ENCODE data around the gene RAMP2.

RAMP2 gene

GRCh38 chr17:42773290-42774035, 12.4 kb downstream of the RAMP2 start, which contains the start of gene VPS25:
Gene VPS25, plus strand, starts transcription at chr17:42773449. Its CDS starts 27 bp downstream, at chr17:42773476.
- Histone ChIP-seq H3K27me3 (ENCODE audit: insufficient read depth, insufficient read length) (no peaks in the 10 kb centered on the region), H3K4me3 (ENCODE audit: insufficient read length, low read depth) (peak within 1 kb of the TSS; percentile 88), H3K4me1 (ENCODE audit: insufficient read depth, insufficient read length) (peaks cover 6% of the 10 kb centered on the region), H3K36me3 (ENCODE audit: insufficient read depth, insufficient read length, low read length) (peaks cover 41% of the 10 kb centered on the region), H3K9me3 (ENCODE audit: insufficient read depth, low read length) (no peaks in the 10 kb centered on the region), H3K9ac (ENCODE audit: insufficient read length, low read depth) (peak within 1 kb of the TSS; percentile 97)
- DNase-seq (ENCODE audit: low read depth, low spot score), result peak; percentile 49
- peak; percentile 38 for TF ChIP-seq YY1 (IDR thresholded peaks at IDR 0.05; ENCODE audit: insufficient read depth, insufficient read length)
- no peak for TF ChIP-seq SUZ12 (IDR thresholded peaks at IDR 0.05; ENCODE audit: extremely low read depth, insufficient read depth, insufficient read length)
- TF ChIP-seq ZNF274 (IDR thresholded peaks at IDR 0.05; ENCODE audit: low read depth, low read length), result no peak

- Histone ChIP-seq H3K9me3 (ENCODE audit: insufficient read depth, low read length) (no peaks in the 10 kb centered on the region), H3K27me3 (ENCODE audit: insufficient read depth, insufficient read length) (no peaks in the 10 kb centered on the region), H3K4me1 (ENCODE audit: insufficient read depth, insufficient read length) (peaks cover 9% of the 10 kb centered on the region), H3K4me3 (ENCODE audit: insufficient read length, low read depth) (peak overlapping the region; percentile 88), H3K36me3 (ENCODE audit: insufficient read depth, insufficient read length, low read length) (peaks cover 49% of the 10 kb centered on the region), H3K9ac (ENCODE audit: insufficient read length, low read depth) (peak overlapping the region; percentile 97)
- TF ChIP-seq SUZ12 (IDR thresholded peaks at IDR 0.05; ENCODE audit: extremely low read depth, insufficient read depth, insufficient read length) (no peak), YY1 (IDR thresholded peaks at IDR 0.05; ENCODE audit: insufficient read depth, insufficient read length) (no peak), ZNF274 (IDR thresholded peaks at IDR 0.05; ENCODE audit: low read depth, low read length) (no peak)
- no peak for DNase-seq (ENCODE audit: low read depth, low spot score)
Measured at GRCh38 chr17:42774066-42774745, 13.2 kb downstream of the RAMP2 start.

- H3K9me3 ChIP-seq (ENCODE audit: insufficient read depth, low read length), result no peaks in the 10 kb centered on the region
- no peak overlapping the region for H3K4me3 ChIP-seq (ENCODE audit: insufficient read length, low read depth)
- no peak overlapping the region for H3K9ac ChIP-seq (ENCODE audit: insufficient read length, low read depth)
- TF ChIP-seq SUZ12 (IDR thresholded peaks at IDR 0.05; ENCODE audit: extremely low read depth, insufficient read depth, insufficient read length) (no peak), YY1 (IDR thresholded peaks at IDR 0.05; ENCODE audit: insufficient read depth, insufficient read length) (no peak), ZNF274 (IDR thresholded peaks at IDR 0.05; ENCODE audit: low read depth, low read length) (no peak)
- no peaks in the 10 kb centered on the region for H3K27me3 ChIP-seq (ENCODE audit: insufficient read depth, insufficient read length)
- peaks cover 54% of the 10 kb centered on the region for H3K36me3 ChIP-seq (ENCODE audit: insufficient read depth, insufficient read length, low read length)
- H3K4me1 ChIP-seq (ENCODE audit: insufficient read depth, insufficient read length), result peaks cover 13% of the 10 kb centered on the region
- no peak for DNase-seq (ENCODE audit: low read depth, low spot score)
Measured at GRCh38 chr17:42775534-42776098, 14.6 kb downstream of the RAMP2 start.

- Histone ChIP-seq H3K27me3 (ENCODE audit: insufficient read depth, insufficient read length) (peaks cover 13% of the 10 kb centered on the region), H3K36me3 (ENCODE audit: insufficient read depth, insufficient read length, low read length) (peaks cover 54% of the 10 kb centered on the region), H3K9ac (ENCODE audit: insufficient read length, low read depth) (no peak overlapping the region), H3K9me3 (ENCODE audit: insufficient read depth, low read length) (no peaks in the 10 kb centered on the region), H3K4me1 (ENCODE audit: insufficient read depth, insufficient read length) (peaks cover 21% of the 10 kb centered on the region), H3K4me3 (ENCODE audit: insufficient read length, low read depth) (no peak overlapping the region)
- DNase-seq (ENCODE audit: low read depth, low spot score), result no peak
- TF ChIP-seq SUZ12 (IDR thresholded peaks at IDR 0.05; ENCODE audit: extremely low read depth, insufficient read depth, insufficient read length), result no peak
- no peak for TF ChIP-seq ZNF274 (IDR thresholded peaks at IDR 0.05; ENCODE audit: low read depth, low read length)
- TF ChIP-seq YY1 (IDR thresholded peaks at IDR 0.05; ENCODE audit: insufficient read depth, insufficient read length), result no peak
Measured at GRCh38 chr17:42778570-42778969, 17.5 kb downstream of the RAMP2 start.

- H3K36me3 ChIP-seq (ENCODE audit: insufficient read depth, insufficient read length, low read length), result peaks cover 60% of the 10 kb centered on the region
- no peaks in the 10 kb centered on the region for H3K9me3 ChIP-seq (ENCODE audit: insufficient read depth, low read length)
- no peak overlapping the region for H3K4me3 ChIP-seq (ENCODE audit: insufficient read length, low read depth)
- no peak for DNase-seq (ENCODE audit: low read depth, low spot score)
- peaks cover 13% of the 10 kb centered on the region for H3K27me3 ChIP-seq (ENCODE audit: insufficient read depth, insufficient read length)
- peak overlapping the region; percentile 87 for H3K9ac ChIP-seq (ENCODE audit: insufficient read length, low read depth)
- TF ChIP-seq ZNF274 (IDR thresholded peaks at IDR 0.05; ENCODE audit: low read depth, low read length) (no peak), YY1 (IDR thresholded peaks at IDR 0.05; ENCODE audit: insufficient read depth, insufficient read length) (no peak), SUZ12 (IDR thresholded peaks at IDR 0.05; ENCODE audit: extremely low read depth, insufficient read depth, insufficient read length) (no peak)
- H3K4me1 ChIP-seq (ENCODE audit: insufficient read depth, insufficient read length), result peaks cover 24% of the 10 kb centered on the region
Measured at GRCh38 chr17:42779304-42779935, 18.4 kb downstream of the RAMP2 start.

- DNase-seq (ENCODE audit: low read depth, low spot score), result no peak
- H3K9ac ChIP-seq (ENCODE audit: insufficient read length, low read depth), result peak within 1 kb of the TSS; percentile 87
- peaks cover 60% of the 10 kb centered on the region for H3K36me3 ChIP-seq (ENCODE audit: insufficient read depth, insufficient read length, low read length)
- TF ChIP-seq SUZ12 (IDR thresholded peaks at IDR 0.05; ENCODE audit: extremely low read depth, insufficient read depth, insufficient read length) (no peak), YY1 (IDR thresholded peaks at IDR 0.05; ENCODE audit: insufficient read depth, insufficient read length) (no peak), ZNF274 (IDR thresholded peaks at IDR 0.05; ENCODE audit: low read depth, low read length) (no peak)
- peaks cover 22% of the 10 kb centered on the region for H3K4me1 ChIP-seq (ENCODE audit: insufficient read depth, insufficient read length)
- peaks cover 13% of the 10 kb centered on the region for H3K27me3 ChIP-seq (ENCODE audit: insufficient read depth, insufficient read length)
- H3K9me3 ChIP-seq (ENCODE audit: insufficient read depth, low read length), result no peaks in the 10 kb centered on the region
- peak within 1 kb of the TSS; percentile 56 for H3K4me3 ChIP-seq (ENCODE audit: insufficient read length, low read depth)
Measured at GRCh38 chr17:42779936-42780850, 19.2 kb downstream of the RAMP2 start, which contains the start of gene WNK4. Gene WNK4, plus strand, starts transcription at chr17:42780610. Its CDS starts 89 bp downstream, at chr17:42780699.

All from NT2/D1 (cell line).